Right lobe of liver (tissue), 6 donors: Measurements from ENCODE around the gene CACNA1F. TPM values are rescaled to one million over a fixed set of nuclear protein-coding genes. Genes with fewer than 3 reads are reported as not detected.

Experiments used
- ATAC-seq, 4 donors: fragments of 200-7000 bp; cut with Tn5 transposase; one replicate each; pipeline ENCODE4 v1.9.1; 2020; ENCODE audit warnings: mild to moderate bottlenecking in 4 of 4, moderate library complexity in 4 of 4
- DNase-seq, 3 donors: peaks; one replicate each; pipeline ENCODE4 v3.0.0-alpha.2; 2020
- H3K27ac ChIP-seq, 3 donors: fragments of 200-600 bp; one replicate each; pipeline ENCODE4 v1.8.0; 2022
- H3K27me3 ChIP-seq, 2 donors: fragments of 200-600 bp; one replicate each; pipeline ENCODE4 v1.8.0; 2022
- H3K36me3 ChIP-seq, 4 donors: fragments of 200-600 bp; sonication (generic) in 1 of 4; one replicate each; pipeline versions ENCODE4 v1.5.1 to v1.8.0; 2017 to 2022; ENCODE audit warnings: control low read depth in 1 of 4
- H3K4me1 ChIP-seq, 4 donors: fragments of 200-600 bp; sonication (generic) in 1 of 4; one replicate each; pipeline versions ENCODE4 v1.5.1 to v1.8.0; 2017 to 2022; ENCODE audit warnings: control low read depth in 1 of 4
- H3K4me3 ChIP-seq, 3 donors: fragments of 200-600 bp; one replicate each; pipeline ENCODE4 v1.8.0; 2022
- H3K9me3 ChIP-seq, 4 donors: fragments of 200-600 bp; sonication (generic) in 1 of 4; one replicate each; pipeline versions ENCODE4 v1.5.1 to v1.8.0; 2017 to 2022; ENCODE audit warnings: control low read depth in 1 of 4
- CTCF ChIP-seq, 4 donors: fragments of 200-600 bp in 3 of 4; fragments of 450-650 bp in 1 of 4; IDR thresholded peaks; one replicate each; pipeline versions ENCODE4 v1.5.1 to v1.8.0; 2016 to 2022; ENCODE audit warnings: antibody characterized with exemption in 4 of 4, mild to moderate bottlenecking in 2 of 4
- POLR2A ChIP-seq: fragments of 450-650 bp; IDR thresholded peaks from one replicate; pipeline ENCODE4 v1.6.1; 2017; ENCODE audit warnings: antibody characterized with exemption, mild to moderate bottlenecking
- WGBS: methylation state at CpG from one replicate; pipeline ENCODE4 v1.1.6; 2018; ENCODE audit warnings: low coverage, low lambda C conversion rate; ENCODE audit not compliant: insufficient coverage; ENCODE audit errors: missing lambda C conversion rate; 5-methylcytosine and 5-hydroxymethylcytosine counted together
- intact Hi-C, 2 donors: fragments of 100-400 bp; cut with DNase I; formaldehyde crosslinking; loops; one replicate each; pipeline versions ENCODE4 v1.11.2 to v1.14.1; 2022
- total RNA-seq, 6 experiments: library from RNA; depleted of rRNA in 2 of 6; stranded (reverse); fragments of >200 nt in 2 of 6; fragmentation: NEBNext Ultra II Directional in 3 of 6; extraction: Animal tissue kit (Norgen Biotek cat#: 25700) in 3 of 6; gene quantifications; one replicate each; pipeline versions ENCODE4 v1.1.0 to v1.2.4, GENCODE V29; 2016 to 2023
- donor health status: DM: no; HTN: yes; CAD: no.
- donor health status: DM: no; HTN: no; CAD: no.
- donor health status: DM: no; HTN: no; CAD: no.
- donor health status: DM: no; HTN: yes; CAD: no.
- donor health status: DM: no; HTN: yes; CAD: no.

CACNA1F gene
- total RNA-seq, 6 experiments from 2014 or later: 0.06 TPM; not detected in 5

GRCh38 chrX:49199906-49200771 is 33.0 kb downstream of the CACNA1F start, which contains the start of gene SYP:
Gene SYP, minus strand, starts transcription at chrX:49200193. Its CDS starts 7 bp downstream, at chrX:49200186.
- Histone ChIP-seq H3K36me3 (no peaks in the 10 kb centered on the region), H3K27ac (peak within 1 kb of the TSS in 1 of 3 donors; percentile 18), H3K4me1 (no peaks in the 10 kb centered on the region), H3K9me3 (no peaks in the 10 kb centered on the region), H3K4me3 (peak within 1 kb of the TSS in 1 of 3 donors; percentile 27), H3K27me3 (no peaks in the 10 kb centered on the region)
- intact Hi-C loops: no loop called here
- peak; percentile 88 to 90 (median 90) for DNase-seq
- no peak for TF ChIP-seq CTCF (IDR thresholded peaks at IDR 0.05)
- TF ChIP-seq POLR2A: peak; percentile 50
- peak; percentile 97 to 99 (median 99) for ATAC-seq
- WGBS: 35% methylated on average over 22 of the region's 61 CpGs

GRCh38 chrX:49199315-49199595 is 33.9 kb downstream of the CACNA1F start:
- intact Hi-C loops: no loop called here
- no peaks in the 10 kb centered on the region for H3K27me3 ChIP-seq
- H3K36me3 ChIP-seq: no peaks in the 10 kb centered on the region
- ATAC-seq: no peak
- no peaks in the 10 kb centered on the region for H3K9me3 ChIP-seq
- H3K27ac ChIP-seq: no peak overlapping the region
- no peaks in the 10 kb centered on the region for H3K4me1 ChIP-seq
- WGBS: 36% methylated on average over 11 of the region's 11 CpGs
- H3K4me3 ChIP-seq: no peak overlapping the region
- TF ChIP-seq CTCF (IDR thresholded peaks at IDR 0.05) (no peak), POLR2A (no peak)
- no peak for DNase-seq

GRCh38 chrX:49198540-49199314 is 34.4 kb downstream of the CACNA1F start:
- intact Hi-C loops: no loop called here
- no peaks in the 10 kb centered on the region for H3K9me3 ChIP-seq
- H3K27me3 ChIP-seq: no peaks in the 10 kb centered on the region
- no peak for TF ChIP-seq CTCF (IDR thresholded peaks at IDR 0.05)
- no peak for TF ChIP-seq POLR2A
- WGBS: 30% methylated on average over 12 of the region's 12 CpGs
- ATAC-seq (no peak), DNase-seq (no peak)
- no peaks in the 10 kb centered on the region for H3K4me1 ChIP-seq
- H3K27ac ChIP-seq: no peak overlapping the region
- no peak overlapping the region for H3K4me3 ChIP-seq
- no peaks in the 10 kb centered on the region for H3K36me3 ChIP-seq

- Histone ChIP-seq H3K9me3 (no peaks in the 10 kb centered on the region), H3K27me3 (no peaks in the 10 kb centered on the region), H3K36me3 (no peaks in the 10 kb centered on the region), H3K27ac (no peak overlapping the region), H3K4me1 (no peaks in the 10 kb centered on the region), H3K4me3 (no peak overlapping the region)
- no peak for TF ChIP-seq POLR2A
- TF ChIP-seq CTCF (IDR thresholded peaks at IDR 0.05): no peak
- ATAC-seq: no peak
- intact Hi-C loops: no loop called here
- WGBS: 34% methylated on average over 2 of the region's 13 CpGs
- DNase-seq: no peak
Observed at GRCh38 chrX:49197543-49198087, 35.5 kb downstream of the CACNA1F start.
